HG03025 (cell line): ENCODE results near the gene GPR31.

ENCODE experiments used
- ATAC-seq: cut with Tn5 transposase; IDR thresholded peaks from one replicate; pipeline ENCODE4 v1.9.1; 2021; ENCODE audit warnings: mild to moderate bottlenecking, moderate library complexity; ENCODE audit not compliant: unreplicated experiment, low FRiP score

GPR31 gene

GRCh38 chr6:167122041-167122826, 35.5 kb downstream of the GPR31 start:
- peak; percentile 53 for ATAC-seq

- ATAC-seq: no peak
Observed at GRCh38 chr6:167121335-167121841, 36.4 kb downstream of the GPR31 start.

GRCh38 chr6:167120583-167120903, 37.2 kb downstream of the GPR31 start:
- ATAC-seq: no peak

- peak; percentile 39 for ATAC-seq
Observed at GRCh38 chr6:167119670-167120582, 37.9 kb downstream of the GPR31 start.

- ATAC-seq: no peak
Observed at GRCh38 chr6:167118839-167119238, 38.9 kb downstream of the GPR31 start.

- ATAC-seq: no peak
Observed at GRCh38 chr6:167118006-167118405, 39.8 kb downstream of the GPR31 start.

GRCh38 chr6:167116838-167117228, 40.9 kb downstream of the GPR31 start:
- no peak for ATAC-seq

- no peak for ATAC-seq
Observed at GRCh38 chr6:167116109-167116837, 41.5 kb downstream of the GPR31 start.

- no peak for ATAC-seq
Observed at GRCh38 chr6:167115054-167115453, 42.7 kb downstream of the GPR31 start.

- peak; percentile 83 for ATAC-seq
Observed at GRCh38 chr6:167113935-167114910, 43.6 kb downstream of the GPR31 start.

- ATAC-seq: peak; percentile 68
Observed at GRCh38 chr6:167113047-167113754, 44.6 kb downstream of the GPR31 start.

GRCh38 chr6:167112421-167112820, 45.4 kb downstream of the GPR31 start:
- ATAC-seq: no peak

GRCh38 chr6:167111597-167111996, 46.2 kb downstream of the GPR31 start:
- no peak for ATAC-seq

GRCh38 chr6:167109651-167110050, 48.1 kb downstream of the GPR31 start:
- no peak for ATAC-seq

GRCh38 chr6:167108278-167108677, 49.5 kb downstream of the GPR31 start:
- ATAC-seq: no peak

GRCh38 chr6:167107787-167108186, 50.0 kb downstream of the GPR31 start:
- no peak for ATAC-seq

GRCh38 chr6:167106406-167106805, 51.4 kb downstream of the GPR31 start:
- no peak for ATAC-seq
